ENCODE measurements around the gene GOLIM4. TPM values are rescaled to one million over a fixed set of nuclear protein-coding genes. Genes with fewer than 3 reads are reported as not detected.
A peak's percentile ranks its signal among the peaks of the same experiment; 100 is the strongest.
"Not testable (repeated sequence)": the region's sequence is repeated elsewhere in the genome, so short reads cannot be mapped to it uniquely, and the experiment has no call there.

Gene GOLIM4
- total RNA-seq, 2 donors from 2014 or later, result 95.4 to 97.6 TPM

GRCh38 chr3:168026764-168027163, 69.0 kb downstream of the GOLIM4 start:
- intact Hi-C loops (cut with DNase I, micrococcal nuclease), result no loop called here
- DNase-seq (no peak), ATAC-seq (no peak)

- intact Hi-C loops (cut with DNase I, micrococcal nuclease), result no loop called here
- DNase-seq, result no peak
- ATAC-seq, result no peak
These were observed 70.6 kb downstream of the GOLIM4 start for GRCh38 chr3:168025076-168025475.

GRCh38 chr3:168024537-168024941, 71.2 kb downstream of the GOLIM4 start:
- DNase-seq (no peak), ATAC-seq (peak; percentile 29)
- intact Hi-C loops (cut with DNase I, micrococcal nuclease), result no loop called here

DNA sequence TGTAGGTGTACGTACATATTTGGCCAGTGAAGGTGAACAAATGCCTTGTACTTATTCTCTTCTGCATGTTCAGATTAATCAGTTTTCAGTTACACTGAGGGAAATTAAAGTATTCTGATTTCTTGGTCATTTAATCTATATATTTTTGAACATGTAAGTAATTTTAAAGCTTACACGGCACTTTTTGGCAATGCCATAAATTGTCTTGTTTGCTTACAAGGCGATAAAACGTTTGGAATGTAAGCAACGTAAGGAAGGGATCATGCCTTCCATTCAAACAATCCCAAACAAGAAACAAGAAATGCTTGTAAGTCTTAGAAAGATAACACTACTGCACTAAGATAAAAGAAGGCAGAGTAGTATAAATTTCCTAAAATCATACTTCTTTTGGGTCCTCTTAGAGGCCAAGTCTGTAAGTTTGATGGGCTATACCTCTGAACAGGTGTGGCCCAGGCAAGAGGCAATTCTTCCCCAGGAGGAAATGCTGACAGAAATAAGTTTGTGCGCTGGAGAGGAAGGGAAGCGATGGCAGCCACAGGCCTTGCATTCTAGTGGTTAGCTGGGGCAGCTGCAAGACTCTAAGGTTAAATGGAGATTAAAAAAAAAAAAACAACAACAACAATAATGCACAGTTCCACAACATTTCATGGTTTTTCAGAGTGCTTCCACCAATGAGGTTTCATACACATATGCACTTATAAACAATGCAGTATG, 73.8 kb downstream of the GOLIM4 start:
- peak; percentile 55 for ATAC-seq
- intact Hi-C loops (cut with DNase I, micrococcal nuclease), result no loop called here
- no peak for DNase-seq

GRCh38 chr3:168011280-168011679, 84.4 kb downstream of the GOLIM4 start:
- ATAC-seq; intact Hi-C loops (cut with DNase I, micrococcal nuclease): not testable (repeated sequence)

GRCh38 chr3:168006584-168006983, 89.1 kb downstream of the GOLIM4 start:
- no peak for DNase-seq
- intact Hi-C loops (cut with DNase I, micrococcal nuclease), result no loop called here
- ATAC-seq, result no peak

More at GRCh38 chr3:168011280-168011679, 84.4 kb downstream of the GOLIM4 start:
- not testable (repeated sequence) for DNase-seq

DNA sequence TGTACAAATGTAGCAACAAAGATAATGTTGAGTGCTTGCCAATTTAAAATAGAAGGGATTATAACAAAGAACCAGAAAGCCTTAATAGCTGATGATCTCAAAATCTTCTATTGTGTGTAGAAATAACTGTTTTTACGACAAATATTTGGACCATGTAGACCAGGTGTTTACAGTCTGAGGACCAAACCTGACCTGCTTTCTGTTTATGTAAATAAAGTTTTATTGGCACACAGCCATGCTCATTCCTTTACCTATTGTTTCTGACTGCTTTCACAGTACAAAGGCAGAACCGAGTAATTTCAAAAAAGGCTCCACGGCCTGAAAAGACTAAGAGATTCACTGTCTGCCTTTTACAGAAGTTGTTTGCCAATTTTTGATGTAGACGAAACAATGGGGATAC, 91.8 kb downstream of the GOLIM4 start:
- DNase-seq (no peak), ATAC-seq (no peak)
- intact Hi-C loops (cut with DNase I, micrococcal nuclease), result no loop called here

- DNase-seq, result peak; percentile 54 to 67
- intact Hi-C loops (cut with DNase I, micrococcal nuclease), result no loop called here
- ATAC-seq, result peak; percentile 94
These were observed 92.8 kb downstream of the GOLIM4 start for GRCh38 chr3:168002786-168003368.

DNA sequence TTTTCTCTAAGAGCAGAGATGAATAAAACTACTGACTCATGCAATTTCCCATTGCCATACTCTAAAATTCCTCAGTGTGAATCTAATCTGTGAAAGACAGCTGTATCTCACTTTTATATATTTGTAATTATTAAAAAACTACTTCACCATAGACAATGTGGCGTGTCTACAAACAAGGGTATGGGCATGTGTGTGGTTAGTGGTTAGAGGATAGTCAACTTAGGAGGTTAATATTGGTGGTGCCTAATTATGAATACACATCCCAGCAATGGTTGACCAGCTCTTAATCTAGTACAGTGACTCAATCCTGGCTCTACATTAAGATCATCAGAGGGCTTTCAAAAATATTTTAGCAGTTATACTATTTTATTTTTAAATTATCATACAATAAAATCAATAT, 94.5 kb downstream of the GOLIM4 start:
- intact Hi-C loops (cut with DNase I, micrococcal nuclease), result no loop called here
- no peak for DNase-seq
- no peak for ATAC-seq

- ATAC-seq, result no peak
- no peak for DNase-seq
- intact Hi-C loops (cut with DNase I, micrococcal nuclease), result no loop called here
These were observed 97.5 kb downstream of the GOLIM4 start for GRCh38 chr3:167998253-167998652.

DNA sequence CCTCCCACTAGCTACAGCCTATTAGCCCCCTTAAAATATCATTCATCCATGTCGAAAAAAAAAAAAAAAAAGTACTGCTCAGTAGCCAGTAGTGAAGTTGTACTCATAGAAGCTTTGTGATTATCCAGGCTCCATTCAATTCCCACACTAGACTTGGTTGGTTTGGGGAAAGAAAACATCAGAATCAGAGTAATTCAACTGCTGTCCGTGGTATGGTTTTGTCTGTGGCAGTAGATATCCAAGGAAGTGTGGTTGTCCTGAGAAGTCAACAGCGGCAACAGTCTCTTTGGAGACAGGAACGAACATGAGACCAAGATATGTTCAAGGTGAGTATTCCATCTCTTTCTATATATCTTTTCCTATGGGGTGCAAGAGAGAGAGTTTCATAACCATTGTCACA, 99.2 kb downstream of the GOLIM4 start:
- intact Hi-C loops (cut with DNase I, micrococcal nuclease), result no loop called here
- DNase-seq, result no peak

DNA sequence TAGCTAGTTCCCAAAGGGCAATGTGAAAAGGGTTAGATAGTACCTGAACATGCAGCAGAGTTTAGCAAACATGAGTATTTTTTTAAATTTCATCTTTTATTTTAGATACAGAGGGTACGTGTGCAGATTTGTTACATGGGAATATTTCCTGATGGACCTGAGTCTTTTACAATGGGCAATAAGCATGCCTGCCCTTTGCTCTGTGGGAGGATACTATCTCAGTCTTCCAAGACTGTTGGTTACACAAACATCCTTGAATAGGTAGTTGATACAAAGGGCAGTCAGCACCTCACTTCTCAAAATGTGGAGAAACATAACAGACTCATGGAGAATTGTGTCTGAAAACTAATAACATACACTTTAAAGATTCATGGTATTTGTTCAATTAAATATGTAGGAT, 103.3 kb downstream of the GOLIM4 start:
- ATAC-seq, result peak; percentile 97
- intact Hi-C loops (cut with DNase I, micrococcal nuclease), result no loop called here
- DNase-seq, result peak; percentile 38 to 53

More for the DNA sequence above, 99.2 kb downstream of the GOLIM4 start:
- no peak for ATAC-seq

DNA sequence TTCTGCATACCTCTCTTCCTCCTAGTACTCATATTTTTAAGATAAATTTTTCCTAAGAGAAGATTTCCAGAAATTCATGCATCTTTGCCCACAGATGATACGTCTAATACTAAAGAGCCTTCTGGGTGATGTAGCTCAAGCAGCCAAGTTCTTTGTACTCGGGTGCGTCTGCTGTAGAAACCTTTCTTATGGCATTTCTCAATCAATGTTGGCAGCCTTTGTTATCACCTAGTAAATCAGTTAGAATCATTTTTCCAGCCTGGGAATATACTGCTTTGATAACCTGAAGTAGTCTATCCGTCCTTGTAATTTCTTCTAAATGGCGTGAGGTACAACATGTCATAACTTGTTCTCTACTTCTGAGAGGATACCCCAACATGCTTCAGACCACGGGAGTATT, 104.5 kb downstream of the GOLIM4 start:
- DNase-seq (no peak), ATAC-seq (peak; percentile 72)
- intact Hi-C loops (cut with DNase I, micrococcal nuclease), result no loop called here

- ATAC-seq (no peak), DNase-seq (no peak)
- intact Hi-C loops (cut with DNase I, micrococcal nuclease), result no loop called here
These were observed 105.7 kb downstream of the GOLIM4 start for GRCh38 chr3:167989999-167990398.

- intact Hi-C loops (cut with DNase I, micrococcal nuclease), result no loop called here
- DNase-seq (no peak), ATAC-seq (peak; percentile 59)
These were observed 106.7 kb downstream of the GOLIM4 start for GRCh38 chr3:167989066-167989465.

DNA sequence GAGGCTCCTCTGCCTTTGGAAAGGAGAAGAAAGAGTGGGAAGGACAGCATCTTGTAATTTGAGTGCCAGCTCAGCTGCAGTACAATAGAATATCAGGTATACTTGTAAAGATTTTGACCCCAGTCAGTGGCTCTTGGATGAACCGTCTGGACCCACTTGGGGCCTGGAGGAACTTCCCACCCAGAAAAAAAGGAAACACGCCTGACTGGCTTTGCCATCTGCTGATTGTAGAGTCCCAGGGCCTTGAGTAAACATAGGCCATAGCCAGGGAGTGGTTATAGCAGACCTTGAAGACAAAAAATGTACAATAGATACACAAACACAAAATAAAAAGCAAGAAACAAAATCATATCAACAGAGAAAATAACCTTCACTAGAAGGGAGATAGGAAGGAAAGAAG, 112.1 kb downstream of the GOLIM4 start:
- ATAC-seq (peak; percentile 60), DNase-seq (no peak)
- intact Hi-C loops (cut with DNase I, micrococcal nuclease), result no loop called here

- ATAC-seq (peak; percentile 66), DNase-seq (no peak)
- intact Hi-C loops (cut with DNase I, micrococcal nuclease), result no loop called here
These were observed 117.2 kb downstream of the GOLIM4 start for GRCh38 chr3:167978486-167978885.

GRCh38 chr3:167978071-167978470, 117.7 kb downstream of the GOLIM4 start:
- DNase-seq (peak; percentile 62 to 81), ATAC-seq (peak; percentile 98)
- intact Hi-C loops (cut with DNase I, micrococcal nuclease), result no loop called here

DNA sequence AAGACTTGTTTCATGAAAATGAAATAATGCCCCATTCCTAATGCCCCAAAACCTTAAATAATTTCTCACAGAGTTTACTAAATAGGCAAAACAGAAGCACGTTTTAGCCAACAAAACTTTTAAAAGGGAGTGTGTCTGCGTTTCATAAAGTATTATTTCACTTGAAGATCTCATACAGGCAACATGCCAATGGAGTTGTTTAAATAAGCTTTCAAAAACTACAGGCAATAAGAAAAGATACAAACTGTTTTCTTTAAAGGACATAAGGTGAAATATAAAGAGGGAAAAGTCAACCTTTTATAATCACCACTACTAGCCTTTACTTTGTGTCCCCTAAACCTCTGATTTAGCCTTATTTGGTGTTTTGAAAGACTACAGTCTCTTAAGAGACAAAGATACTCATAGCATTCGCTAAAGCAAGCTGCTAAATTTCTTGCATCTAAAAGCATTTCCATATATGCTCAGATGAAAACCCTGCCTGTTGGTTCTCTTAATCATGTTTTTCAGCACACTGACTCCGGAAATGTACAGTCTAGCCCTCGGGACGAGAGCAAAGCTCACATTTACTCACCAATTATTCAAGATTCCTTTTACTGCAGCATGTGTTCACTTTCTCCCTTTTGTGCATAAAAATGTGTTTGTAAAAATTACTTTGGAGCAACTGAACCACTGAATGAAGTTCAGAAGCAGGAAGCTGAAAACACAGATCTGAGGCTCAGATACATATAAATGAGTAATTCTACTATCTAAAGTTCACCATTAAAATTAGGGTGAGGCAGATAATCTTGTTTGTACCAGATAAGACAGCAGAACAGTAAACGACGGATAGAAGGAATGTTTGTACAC, 119.0 kb downstream of the GOLIM4 start:
- ATAC-seq, result no peak
- DNase-seq, result no peak
- intact Hi-C loops (cut with DNase I, micrococcal nuclease), result no loop called here

DNA sequence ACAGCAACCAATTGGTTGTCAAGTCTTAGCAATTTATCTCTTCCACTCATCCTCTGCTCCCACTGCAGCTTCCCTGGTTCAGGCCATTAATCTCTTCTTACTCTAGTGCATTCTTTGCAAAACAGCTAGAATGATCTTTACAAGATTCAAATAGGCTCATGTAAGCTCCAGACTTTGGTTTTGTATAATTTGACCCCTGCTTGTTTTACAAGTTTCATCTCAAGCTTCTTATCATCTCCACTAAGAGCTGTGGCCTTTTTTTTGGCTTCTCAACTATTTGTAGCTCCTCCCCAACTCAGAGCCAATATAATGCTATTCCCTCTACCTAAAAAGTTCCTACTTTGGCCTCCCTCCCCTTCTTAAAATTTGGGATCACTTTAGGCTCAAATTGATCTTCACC, 121.8 kb downstream of the GOLIM4 start:
- intact Hi-C loops (cut with DNase I, micrococcal nuclease), result no loop called here
- DNase-seq, result no peak
- ATAC-seq, result no peak

All from left colon (tissue), 2 donors.